CD8-positive, alpha-beta memory T cell (primary cell): ENCODE data around the gene NOX5. TPM values are rescaled to one million over a fixed set of nuclear protein-coding genes. Genes with fewer than 3 reads are reported as not detected.

Experiments
- CTCF ChIA-PET: fragments of 350-600 bp; sonication (Branson Sonifier 250); formaldehyde crosslinking; loops from one replicate; lab custom pipeline; 2021; ENCODE audit warnings: antibody characterized with exemption; lab: Charles Lee
- POLR2A ChIA-PET: fragments of 350-600 bp; sonication (Branson Sonifier 250); formaldehyde crosslinking; loops from one replicate; lab custom pipeline; 2021; ENCODE audit warnings: antibody characterized with exemption; lab: Charles Lee
- DNase-seq, 5 donors: peaks; one replicate each; pipeline versions ENCODE4 v3.0.0 to v3.0.0-alpha.2; 2020 to 2022; ENCODE audit warnings: mixed read lengths in 1 of 5
- H3K27ac ChIP-seq: one replicate; pipeline ENCODE4 v1.7.0; 2013; ENCODE audit warnings: low read depth, mild to moderate bottlenecking, low read length, moderate library complexity
- H3K27me3 ChIP-seq: 2 replicates; pipeline ENCODE4 v1.7.0; 2013; ENCODE audit warnings: low read length, mild to moderate bottlenecking; ENCODE audit not compliant: insufficient read depth, poor library complexity, severe bottlenecking
- H3K36me3 ChIP-seq: 2 replicates; pipeline ENCODE4 v1.7.0; 2013; ENCODE audit warnings: mild to moderate bottlenecking, low read length, moderate library complexity; ENCODE audit not compliant: insufficient read depth
- H3K4me1 ChIP-seq: 2 replicates; pipeline ENCODE4 v1.7.0; 2013; ENCODE audit warnings: mild to moderate bottlenecking, low read length, moderate library complexity; ENCODE audit not compliant: insufficient read depth
- H3K4me3 ChIP-seq: 2 replicates; pipeline ENCODE4 v1.7.0; 2013; ENCODE audit warnings: mild to moderate bottlenecking, low read length
- H3K9me3 ChIP-seq: 2 replicates; pipeline ENCODE4 v1.7.0; 2013; ENCODE audit warnings: mild to moderate bottlenecking, low read length
- H3K27ac Mint-ChIP-seq, 8 donors: one replicate each; pipeline ENCODE4 v1.8.0; 2020 to 2021; ENCODE audit warnings: mixed read lengths in 8 of 8, mild to moderate bottlenecking in 6 of 8, inconsistent platforms in 3 of 8, moderate library complexity in 3 of 8
- H3K27me3 Mint-ChIP-seq, 2 donors: one replicate each; pipeline ENCODE4 v1.8.0; 2020 to 2021; ENCODE audit warnings: mixed read lengths in 2 of 2, mild to moderate bottlenecking in 1 of 2, moderate library complexity in 1 of 2
- H3K36me3 Mint-ChIP-seq, 3 donors: one replicate each; pipeline ENCODE4 v1.8.0; 2020 to 2021; ENCODE audit warnings: mixed read lengths in 3 of 3, inconsistent platforms in 1 of 3, mild to moderate bottlenecking in 1 of 3
- H3K4me1 Mint-ChIP-seq, 3 donors: one replicate each; pipeline ENCODE4 v1.8.0; 2020 to 2021; ENCODE audit warnings: mixed read lengths in 3 of 3, inconsistent platforms in 1 of 3, mild to moderate bottlenecking in 1 of 3
- H3K4me3 Mint-ChIP-seq, 7 donors: one replicate each; pipeline ENCODE4 v1.8.0; 2020 to 2021; ENCODE audit warnings: mixed read lengths in 7 of 7, mild to moderate bottlenecking in 6 of 7, moderate library complexity in 4 of 7, inconsistent platforms in 2 of 7
- H3K9me3 Mint-ChIP-seq, 5 donors: one replicate each; pipeline ENCODE4 v1.8.0; 2020 to 2022; ENCODE audit warnings: mixed read lengths in 5 of 5, mild to moderate bottlenecking in 3 of 5, moderate library complexity in 2 of 5, inconsistent platforms in 1 of 5
- polyA plus RNA-seq: library from polyadenylated mRNA; unstranded; fragments of 300-500 nt; fragmentation: Illumina TruSeq; gene quantifications from one replicate; pipeline ENCODE4 v1.2.3, GENCODE V29; 2021
- total RNA-seq, 2 experiments: library from RNA; stranded (reverse); gene quantifications; one replicate each; pipeline ENCODE4 v1.2.3, GENCODE V29; 2021

Gene NOX5
- total and polyA plus RNA-seq, 3 experiments from 2014 or later = not detected

GRCh38 chr15:69002783-69003182 lies 11.7 kb upstream of the NOX5 start:
- CTCF ChIA-PET = no interaction called here
- Histone ChIP-seq H3K27me3 (no peaks in the 10 kb centered on the region), H3K36me3 (no peaks in the 10 kb centered on the region), H3K27ac (no peak overlapping the region), H3K4me1 (no peaks in the 10 kb centered on the region), H3K9me3 (no peaks in the 10 kb centered on the region), H3K4me3 (no peak overlapping the region)
- peaks cover 10 to 14% (median 12%) of the 10 kb centered on the region in 5 donors for H3K9me3 Mint-ChIP-seq
- peaks cover 2 to 4% (median 3%) of the 10 kb centered on the region in 3 donors for H3K36me3 Mint-ChIP-seq
- peaks cover 3 to 19% of the 10 kb centered on the region in 2 donors for H3K27me3 Mint-ChIP-seq
- DNase-seq = no peak
- no peak overlapping the region for H3K27ac Mint-ChIP-seq
- POLR2A ChIA-PET = no interaction called here
- H3K4me3 Mint-ChIP-seq = no peak overlapping the region
- no peaks in the 10 kb centered on the region for H3K4me1 Mint-ChIP-seq

- H3K9me3 ChIP-seq = no peaks in the 10 kb centered on the region
- ChIA-PET POLR2A (no interaction called here), CTCF (no interaction called here)
- H3K27me3 ChIP-seq = no peaks in the 10 kb centered on the region
- Mint-ChIP-seq H3K4me1 (no peaks in the 10 kb centered on the region), H3K27ac (no peak overlapping the region), H3K36me3 (peaks cover 3 to 7% (median 3%) of the 10 kb centered on the region in 3 donors), H3K4me3 (no peak overlapping the region), H3K9me3 (peaks cover 15 to 26% (median 24%) of the 10 kb centered on the region in 5 donors), H3K27me3 (peaks cover 3 to 17% of the 10 kb centered on the region in 2 donors)
- no peaks in the 10 kb centered on the region for H3K4me1 ChIP-seq
- H3K4me3 ChIP-seq = no peak overlapping the region
- no peaks in the 10 kb centered on the region for H3K36me3 ChIP-seq
- DNase-seq = no peak
- H3K27ac ChIP-seq = no peak overlapping the region
Observed at GRCh38 chr15:69004011-69004410, 10.5 kb upstream of the NOX5 start.

- Mint-ChIP-seq H3K27ac (no peak overlapping the region), H3K4me1 (no peaks in the 10 kb centered on the region), H3K9me3 (peaks cover 22 to 48% (median 45%) of the 10 kb centered on the region in 5 donors), H3K27me3 (peaks cover 14 to 19% of the 10 kb centered on the region in 2 donors), H3K4me3 (no peak overlapping the region), H3K36me3 (peaks cover 3 to 17% (median 4%) of the 10 kb centered on the region in 3 donors)
- H3K4me1 ChIP-seq = no peaks in the 10 kb centered on the region
- ChIA-PET CTCF (no interaction called here), POLR2A (no interaction called here)
- H3K36me3 ChIP-seq = no peaks in the 10 kb centered on the region
- no peaks in the 10 kb centered on the region for H3K27me3 ChIP-seq
- H3K27ac ChIP-seq = no peak overlapping the region
- H3K9me3 ChIP-seq = no peaks in the 10 kb centered on the region
- H3K4me3 ChIP-seq = no peak overlapping the region
- DNase-seq = no peak
Observed at GRCh38 chr15:69008056-69008455, 6.4 kb upstream of the NOX5 start.

DNA sequence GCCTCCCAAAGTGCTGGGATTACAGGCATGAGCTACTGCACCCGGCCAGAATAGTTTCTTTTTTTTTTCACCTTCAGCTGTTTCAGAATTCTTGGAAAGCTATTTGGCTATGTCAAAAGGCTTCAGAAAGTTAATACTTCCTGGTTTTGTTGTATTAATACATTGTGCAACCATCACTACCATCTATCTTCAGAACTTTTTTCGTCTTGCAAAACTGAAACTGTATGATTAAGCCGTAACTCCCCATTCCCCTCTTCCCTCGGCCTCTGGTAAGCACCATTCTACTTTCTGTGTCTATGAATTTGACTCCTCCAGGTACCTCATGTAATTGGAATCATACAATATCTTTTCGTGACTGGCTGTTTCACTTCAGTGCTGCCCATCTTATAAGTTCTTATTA lies 5.2 kb upstream of the NOX5 start:
- ChIA-PET CTCF (no interaction called here), POLR2A (no interaction called here)
- no peaks in the 10 kb centered on the region for H3K9me3 ChIP-seq
- H3K4me3 ChIP-seq = no peak overlapping the region
- H3K36me3 Mint-ChIP-seq = peaks cover 3 to 17% (median 4%) of the 10 kb centered on the region in 3 donors
- H3K4me1 Mint-ChIP-seq = no peaks in the 10 kb centered on the region
- H3K27me3 Mint-ChIP-seq = peaks cover 14 to 15% of the 10 kb centered on the region in 2 donors
- H3K27ac ChIP-seq = no peak overlapping the region
- no peaks in the 10 kb centered on the region for H3K36me3 ChIP-seq
- DNase-seq = no peak
- H3K27ac Mint-ChIP-seq = no peak overlapping the region
- H3K9me3 Mint-ChIP-seq = peaks cover 22 to 48% (median 43%) of the 10 kb centered on the region in 5 donors
- H3K27me3 ChIP-seq = no peaks in the 10 kb centered on the region
- H3K4me3 Mint-ChIP-seq = peak overlapping the region in 1 of 7 donors; percentile 59
- no peaks in the 10 kb centered on the region for H3K4me1 ChIP-seq

DNA sequence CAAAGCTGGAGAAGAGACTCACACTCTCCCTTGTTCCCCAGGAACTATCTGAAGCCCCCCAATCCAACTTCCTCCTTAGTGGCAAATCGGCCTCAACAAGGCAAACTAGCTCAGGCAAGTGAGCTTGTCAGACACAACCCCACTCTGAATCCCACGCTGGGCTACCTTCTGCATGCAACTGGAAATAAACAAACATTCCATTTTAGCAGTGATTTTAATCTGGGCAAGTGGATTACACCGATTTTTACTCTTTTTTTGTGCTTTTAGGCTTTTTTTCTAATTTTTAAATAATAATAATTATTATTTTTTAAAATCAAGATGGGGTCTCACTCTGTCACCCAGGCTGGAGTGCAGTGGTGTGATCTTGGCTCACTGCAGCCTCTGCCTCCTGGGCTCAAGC lies 2.9 kb upstream of the NOX5 start:
- no peak for DNase-seq
- no peaks in the 10 kb centered on the region for H3K36me3 ChIP-seq
- no peak overlapping the region for H3K4me3 ChIP-seq
- Mint-ChIP-seq H3K36me3 (peaks cover 3 to 17% (median 4%) of the 10 kb centered on the region in 3 donors), H3K4me1 (no peaks in the 10 kb centered on the region), H3K27ac (no peak overlapping the region), H3K9me3 (peaks cover 16 to 41% (median 39%) of the 10 kb centered on the region in 5 donors), H3K27me3 (peaks cover 18 to 26% of the 10 kb centered on the region in 2 donors), H3K4me3 (no peak overlapping the region)
- H3K9me3 ChIP-seq = no peaks in the 10 kb centered on the region
- no peaks in the 10 kb centered on the region for H3K4me1 ChIP-seq
- no peak overlapping the region for H3K27ac ChIP-seq
- no peaks in the 10 kb centered on the region for H3K27me3 ChIP-seq
- ChIA-PET POLR2A (no interaction called here), CTCF (interaction anchor here (1.4 kb wide), 1 partner anchor 20 kb away, joined by 3 read pairs; no protein-coding TSS in a partner anchor)

GRCh38 chr15:69012761-69013364 lies 1.6 kb upstream of the NOX5 start:
- CTCF ChIA-PET = interaction anchor here (1.4 kb wide), 1 partner anchor 19 kb away, joined by 3 read pairs; no protein-coding TSS in a partner anchor
- no peaks in the 10 kb centered on the region for H3K4me1 Mint-ChIP-seq
- no peak overlapping the region for H3K4me3 Mint-ChIP-seq

DNA sequence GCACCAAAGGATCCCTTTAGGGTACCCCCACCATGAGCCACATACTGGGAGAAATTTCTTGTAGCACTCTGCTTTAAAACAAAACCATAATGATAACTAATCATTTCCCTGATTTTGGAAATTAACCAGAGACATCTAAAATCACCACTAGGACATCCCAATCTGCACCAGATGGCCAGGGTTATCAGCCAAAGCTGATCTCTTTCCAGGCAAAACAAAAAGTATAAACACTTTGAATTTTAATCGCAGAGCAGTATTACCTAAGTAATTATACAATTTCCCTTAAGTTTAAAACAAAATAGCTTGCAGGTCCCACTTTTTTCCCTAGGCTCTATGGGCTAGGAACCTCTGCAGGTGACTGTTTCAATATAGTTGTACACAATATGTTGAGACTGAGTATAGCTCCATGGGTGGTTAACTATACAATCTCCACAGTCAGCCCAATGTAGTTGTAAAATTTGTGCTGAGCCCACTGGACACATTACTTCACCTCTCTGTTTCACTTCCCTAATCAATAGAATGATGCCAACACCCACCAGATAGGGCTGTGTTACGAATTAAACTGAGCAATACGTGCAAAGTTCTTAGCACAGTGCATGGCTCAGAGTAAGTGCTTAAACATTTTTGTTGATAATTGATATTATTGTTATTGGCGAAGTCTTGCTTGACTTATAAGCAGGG lies 629 bp upstream of the NOX5 start:
- H3K36me3 Mint-ChIP-seq = peaks cover 0 to 10% (median 1%) of the 10 kb centered on the region in 3 donors
- no peak overlapping the region for H3K4me3 Mint-ChIP-seq
- POLR2A ChIA-PET = no interaction called here

More at GRCh38 chr15:69012761-69013364, 1.6 kb upstream of the NOX5 start:
- no peaks in the 10 kb centered on the region for H3K4me1 ChIP-seq
- no peaks in the 10 kb centered on the region for H3K36me3 ChIP-seq
- no peak overlapping the region for H3K27ac Mint-ChIP-seq
- no peak for DNase-seq
- H3K27me3 ChIP-seq = no peaks in the 10 kb centered on the region
- peaks cover 0 to 13% (median 1%) of the 10 kb centered on the region in 3 donors for H3K36me3 Mint-ChIP-seq
- no peak overlapping the region for H3K27ac ChIP-seq
- no peaks in the 10 kb centered on the region for H3K9me3 ChIP-seq
- POLR2A ChIA-PET = no interaction called here
- H3K9me3 Mint-ChIP-seq = peaks cover 12 to 35% (median 33%) of the 10 kb centered on the region in 5 donors
- peaks cover 18 to 22% of the 10 kb centered on the region in 2 donors for H3K27me3 Mint-ChIP-seq
- no peak overlapping the region for H3K4me3 ChIP-seq

DNA sequence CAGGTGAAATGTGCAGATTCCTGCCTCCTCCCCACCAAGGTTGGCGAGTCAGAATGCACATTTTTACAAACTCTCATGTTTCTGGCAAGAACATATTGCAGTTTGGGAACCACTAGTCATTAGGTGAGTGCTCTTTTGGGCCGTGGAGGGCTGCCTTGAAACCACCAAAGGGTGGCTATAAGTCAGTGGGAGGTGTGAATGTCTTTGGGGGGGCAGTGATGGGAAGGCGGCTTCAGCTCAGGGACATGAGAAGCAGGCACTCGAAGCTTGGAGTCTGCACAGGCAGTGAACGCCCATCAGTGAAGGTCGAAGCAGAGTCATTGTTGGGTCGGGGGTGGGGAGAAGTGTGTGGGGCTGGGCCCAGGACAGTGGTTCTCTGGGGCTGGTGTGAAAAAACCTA lies 1.1 kb downstream of the NOX5 start:
- H3K27ac ChIP-seq = no peak overlapping the region
- no peaks in the 10 kb centered on the region for H3K4me1 ChIP-seq
- CTCF ChIA-PET = no interaction called here
- no peak overlapping the region for H3K4me3 ChIP-seq
- H3K27ac Mint-ChIP-seq = no peak overlapping the region
- H3K9me3 ChIP-seq = no peaks in the 10 kb centered on the region
- H3K4me1 Mint-ChIP-seq = no peaks in the 10 kb centered on the region
- no peaks in the 10 kb centered on the region for H3K36me3 ChIP-seq
- no peaks in the 10 kb centered on the region for H3K36me3 Mint-ChIP-seq
- POLR2A ChIA-PET = no interaction called here
- peaks cover 21 to 32% of the 10 kb centered on the region in 2 donors for H3K27me3 Mint-ChIP-seq
- no peak for DNase-seq
- peaks cover 0 to 11% (median 6%) of the 10 kb centered on the region in 5 donors for H3K9me3 Mint-ChIP-seq
- H3K27me3 ChIP-seq = no peaks in the 10 kb centered on the region
- H3K4me3 Mint-ChIP-seq = no peak overlapping the region

More for the DNA sequence above, 629 bp upstream of the NOX5 start:
- Histone ChIP-seq H3K4me1 (no peaks in the 10 kb centered on the region), H3K9me3 (no peaks in the 10 kb centered on the region), H3K27me3 (no peaks in the 10 kb centered on the region), H3K27ac (no peak overlapping the region), H3K36me3 (no peaks in the 10 kb centered on the region), H3K4me3 (no peak overlapping the region)
- Mint-ChIP-seq H3K4me1 (no peaks in the 10 kb centered on the region), H3K27ac (no peak overlapping the region), H3K27me3 (peaks cover 22 to 26% of the 10 kb centered on the region in 2 donors), H3K9me3 (peaks cover 9 to 25% (median 23%) of the 10 kb centered on the region in 5 donors)
- CTCF ChIA-PET = no interaction called here
- no peak for DNase-seq
